HFFc6 (cell line): ENCODE results near the gene NTSR1. TPM values are rescaled to one million over a fixed set of nuclear protein-coding genes. Genes with fewer than 3 reads are reported as not detected.

ENCODE experiments used
- DNase-seq: peaks from one replicate; pipeline ENCODE4 v3.0.0-alpha.2; 2018
- H3K27ac Mint-ChIP-seq: 2 replicates; pipeline ENCODE4 v1.8.0; 2020; ENCODE audit warnings: mild to moderate bottlenecking, mixed read lengths
- H3K27me3 Mint-ChIP-seq: 2 replicates; pipeline ENCODE4 v1.8.0; 2021; ENCODE audit warnings: mild to moderate bottlenecking, moderate library complexity, mixed read lengths; ENCODE audit not compliant: insufficient read depth
- H3K36me3 Mint-ChIP-seq: 2 replicates; pipeline ENCODE4 v1.8.0; 2021; ENCODE audit warnings: low read depth, mixed read lengths
- H3K4me1 Mint-ChIP-seq: 2 replicates; pipeline ENCODE4 v1.8.0; 2020; ENCODE audit warnings: low read depth, mixed read lengths
- H3K4me3 Mint-ChIP-seq: 2 replicates; pipeline ENCODE4 v1.8.0; 2020; ENCODE audit warnings: mild to moderate bottlenecking, moderate library complexity, mixed read lengths
- H3K9me3 Mint-ChIP-seq: 2 replicates; pipeline ENCODE4 v1.8.0; 2020; ENCODE audit warnings: mild to moderate bottlenecking, mixed read lengths
- total RNA-seq, 6 experiments: library from RNA; stranded (reverse); fragmentation: NEBNext Ultra II Directional; extraction: Animal tissue kit (Norgen Biotek cat#: 25700); gene quantifications; 2 replicates in 1 of 6; 3 replicates in 5 of 6; pipeline ENCODE4 v1.2.3, GENCODE V29; 2021
- TF ChIP-seq, protein P1 (sequence below): fragments of 200-600 bp; sonication (generic); IDR thresholded peaks from 2 replicates; pipeline ENCODE4 v1.5.0; 2021; ENCODE audit warnings: antibody characterized with exemption, mild to moderate bottlenecking

NTSR1 gene
- total RNA-seq, 6 experiments from 2014 or later: 3.1 to 6.5 (median 5.6) TPM

DNA sequence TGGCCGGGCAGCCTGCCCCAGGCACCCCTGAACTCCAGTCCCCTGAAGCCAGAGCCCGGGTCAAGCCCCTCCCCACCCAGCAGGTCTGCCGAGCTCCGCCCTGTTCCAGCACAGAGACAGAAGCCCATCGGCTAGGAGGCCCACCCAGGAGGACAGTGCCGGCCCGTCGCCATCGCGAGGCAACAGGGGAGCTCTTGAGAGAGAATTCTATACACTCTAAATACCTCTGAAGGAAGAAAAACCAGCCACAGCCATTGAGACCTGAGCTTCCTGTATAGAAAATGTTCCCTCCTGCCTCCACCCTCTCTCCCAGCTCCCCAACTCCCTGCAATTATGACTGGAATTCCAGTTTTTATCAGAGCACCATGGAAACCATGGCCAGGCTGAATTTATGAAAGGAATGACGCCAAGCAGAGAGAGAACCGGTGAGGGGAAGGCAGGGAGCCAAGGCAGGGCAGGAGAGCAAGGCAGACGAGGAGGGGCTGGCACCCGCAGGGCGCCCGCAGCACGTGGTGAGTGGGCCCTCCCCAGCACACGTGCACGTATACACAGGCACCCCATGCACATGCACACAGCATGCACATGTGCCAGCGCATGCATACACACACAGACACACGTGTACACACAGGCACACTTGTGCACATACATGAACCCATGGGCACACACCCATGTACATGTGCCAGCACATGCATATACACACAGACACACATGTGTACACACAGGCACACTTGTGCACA, 60.1 kb downstream of the NTSR1 start:
- H3K27ac Mint-ChIP-seq: no peak overlapping the region
- peak; percentile 57 for DNase-seq
- no peaks in the 10 kb centered on the region for H3K36me3 Mint-ChIP-seq
- H3K27me3 Mint-ChIP-seq: peaks cover 23% of the 10 kb centered on the region
- no peaks in the 10 kb centered on the region for H3K9me3 Mint-ChIP-seq
- no peak overlapping the region for H3K4me3 Mint-ChIP-seq
- TF ChIP-seq, protein P1, sequence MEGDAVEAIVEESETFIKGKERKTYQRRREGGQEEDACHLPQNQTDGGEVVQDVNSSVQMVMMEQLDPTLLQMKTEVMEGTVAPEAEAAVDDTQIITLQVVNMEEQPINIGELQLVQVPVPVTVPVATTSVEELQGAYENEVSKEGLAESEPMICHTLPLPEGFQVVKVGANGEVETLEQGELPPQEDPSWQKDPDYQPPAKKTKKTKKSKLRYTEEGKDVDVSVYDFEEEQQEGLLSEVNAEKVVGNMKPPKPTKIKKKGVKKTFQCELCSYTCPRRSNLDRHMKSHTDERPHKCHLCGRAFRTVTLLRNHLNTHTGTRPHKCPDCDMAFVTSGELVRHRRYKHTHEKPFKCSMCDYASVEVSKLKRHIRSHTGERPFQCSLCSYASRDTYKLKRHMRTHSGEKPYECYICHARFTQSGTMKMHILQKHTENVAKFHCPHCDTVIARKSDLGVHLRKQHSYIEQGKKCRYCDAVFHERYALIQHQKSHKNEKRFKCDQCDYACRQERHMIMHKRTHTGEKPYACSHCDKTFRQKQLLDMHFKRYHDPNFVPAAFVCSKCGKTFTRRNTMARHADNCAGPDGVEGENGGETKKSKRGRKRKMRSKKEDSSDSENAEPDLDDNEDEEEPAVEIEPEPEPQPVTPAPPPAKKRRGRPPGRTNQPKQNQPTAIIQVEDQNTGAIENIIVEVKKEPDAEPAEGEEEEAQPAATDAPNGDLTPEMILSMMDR: no peak
- peaks cover 33% of the 10 kb centered on the region for H3K4me1 Mint-ChIP-seq

DNA sequence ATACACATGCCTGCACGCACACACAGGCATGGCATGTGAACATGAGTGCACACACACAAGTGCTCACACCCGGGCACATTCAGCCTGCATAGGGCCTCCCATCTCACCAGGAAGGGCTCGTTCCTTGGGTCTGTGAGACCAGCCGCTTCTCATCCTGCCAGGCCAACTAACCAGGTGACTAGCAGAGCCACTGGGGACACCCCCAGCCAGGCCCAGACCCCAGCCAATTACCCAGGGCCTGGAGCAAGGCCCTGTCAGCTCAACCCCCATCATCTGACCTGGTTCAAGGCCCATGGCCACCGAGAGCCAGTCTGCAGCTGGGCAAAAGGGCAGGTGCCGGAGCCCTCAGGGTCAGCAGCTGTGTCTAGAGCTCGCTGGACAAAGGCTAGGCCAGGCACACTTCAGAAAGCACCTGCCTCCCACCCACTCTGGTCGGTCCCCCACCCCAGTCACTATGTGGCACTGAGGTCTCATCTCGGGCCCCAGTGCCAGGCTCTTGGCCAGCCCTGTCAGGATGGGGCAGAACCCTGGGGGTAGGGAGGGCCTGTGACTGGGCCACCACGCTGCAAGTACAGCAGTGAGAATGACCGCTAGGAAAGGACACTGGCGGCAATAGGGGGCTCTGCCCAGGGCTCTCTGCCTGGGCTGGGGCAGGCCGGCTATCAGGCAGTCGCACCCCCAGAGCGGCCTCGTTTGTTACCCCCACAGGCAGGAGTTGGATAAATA, 60.9 kb downstream of the NTSR1 start:
- Mint-ChIP-seq H3K27ac (no peak overlapping the region), H3K4me3 (no peak overlapping the region), H3K9me3 (no peaks in the 10 kb centered on the region), H3K4me1 (peaks cover 33% of the 10 kb centered on the region), H3K36me3 (no peaks in the 10 kb centered on the region), H3K27me3 (peaks cover 23% of the 10 kb centered on the region)
- TF ChIP-seq, protein P1: no peak
- DNase-seq: no peak

DNA sequence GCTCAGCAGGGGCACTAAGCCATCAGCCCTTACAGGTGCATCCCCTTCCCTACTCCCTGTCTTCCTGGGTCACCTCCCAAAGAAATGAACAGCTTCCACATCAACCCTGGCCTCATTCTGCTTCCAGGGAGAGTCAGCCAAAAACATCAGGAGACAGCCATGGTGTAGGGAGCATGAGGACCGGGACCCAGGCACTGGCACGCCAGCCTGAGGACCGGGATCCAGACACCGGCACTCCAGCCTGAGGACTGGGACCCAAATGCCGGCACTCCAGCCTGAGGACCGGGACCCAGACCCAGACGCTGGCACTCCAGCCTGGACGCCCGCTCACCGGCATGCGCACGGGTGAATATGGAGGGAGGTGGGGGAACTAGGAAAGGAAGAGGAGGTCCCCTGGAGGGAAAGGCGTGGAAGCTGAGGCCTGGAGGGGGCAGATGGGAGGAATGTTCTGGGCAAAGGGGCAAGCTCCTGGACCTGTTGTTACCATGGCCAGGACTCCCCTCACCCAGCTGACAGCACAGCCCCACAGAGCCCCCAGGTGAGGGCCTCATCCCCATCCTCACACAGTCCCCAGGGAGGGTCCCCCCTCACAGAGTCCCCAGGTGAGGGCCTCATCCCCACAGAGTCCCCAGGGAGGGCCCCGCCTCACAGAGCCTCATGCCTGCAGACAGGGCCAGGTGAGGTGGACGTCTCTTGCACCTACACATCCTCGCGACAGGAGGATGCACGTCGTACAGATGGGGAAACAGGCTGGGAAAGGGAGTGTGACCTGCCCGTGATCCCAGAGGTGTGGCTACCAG, 61.7 kb downstream of the NTSR1 start:
- H3K27ac Mint-ChIP-seq: no peak overlapping the region

DNA sequence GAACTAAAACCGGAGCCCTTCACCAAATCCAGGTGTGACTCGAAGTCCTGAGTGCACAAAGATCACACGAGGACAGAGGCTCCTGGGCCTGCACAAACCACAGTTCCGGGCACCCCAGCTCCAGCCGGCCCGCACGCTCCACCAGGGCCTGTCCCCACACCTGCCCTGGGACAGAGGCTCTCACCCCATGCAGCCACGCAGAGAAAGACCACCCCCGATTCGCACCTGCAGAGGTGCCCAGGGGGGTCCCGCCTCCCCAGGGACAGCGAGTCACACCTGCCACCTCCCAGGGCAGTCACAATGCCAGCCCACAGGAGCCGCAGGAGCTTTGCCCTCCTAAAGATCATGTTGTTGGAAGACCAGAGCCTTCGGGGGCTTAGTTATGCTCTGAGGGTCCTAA, 62.3 kb downstream of the NTSR1 start:
- H3K9me3 Mint-ChIP-seq: no peaks in the 10 kb centered on the region
- DNase-seq: no peak
- H3K4me1 Mint-ChIP-seq: peaks cover 33% of the 10 kb centered on the region
- no peak overlapping the region for H3K27ac Mint-ChIP-seq
- H3K36me3 Mint-ChIP-seq: no peaks in the 10 kb centered on the region
- peaks cover 18% of the 10 kb centered on the region for H3K27me3 Mint-ChIP-seq
- TF ChIP-seq, protein P1: no peak
- no peak overlapping the region for H3K4me3 Mint-ChIP-seq

More for the DNA sequence above, 61.7 kb downstream of the NTSR1 start:
- no peak overlapping the region for H3K4me3 Mint-ChIP-seq
- H3K9me3 Mint-ChIP-seq: no peaks in the 10 kb centered on the region
- TF ChIP-seq, protein P1: no peak
- H3K36me3 Mint-ChIP-seq: no peaks in the 10 kb centered on the region
- H3K4me1 Mint-ChIP-seq: peaks cover 33% of the 10 kb centered on the region
- DNase-seq: no peak
- peaks cover 23% of the 10 kb centered on the region for H3K27me3 Mint-ChIP-seq

DNA sequence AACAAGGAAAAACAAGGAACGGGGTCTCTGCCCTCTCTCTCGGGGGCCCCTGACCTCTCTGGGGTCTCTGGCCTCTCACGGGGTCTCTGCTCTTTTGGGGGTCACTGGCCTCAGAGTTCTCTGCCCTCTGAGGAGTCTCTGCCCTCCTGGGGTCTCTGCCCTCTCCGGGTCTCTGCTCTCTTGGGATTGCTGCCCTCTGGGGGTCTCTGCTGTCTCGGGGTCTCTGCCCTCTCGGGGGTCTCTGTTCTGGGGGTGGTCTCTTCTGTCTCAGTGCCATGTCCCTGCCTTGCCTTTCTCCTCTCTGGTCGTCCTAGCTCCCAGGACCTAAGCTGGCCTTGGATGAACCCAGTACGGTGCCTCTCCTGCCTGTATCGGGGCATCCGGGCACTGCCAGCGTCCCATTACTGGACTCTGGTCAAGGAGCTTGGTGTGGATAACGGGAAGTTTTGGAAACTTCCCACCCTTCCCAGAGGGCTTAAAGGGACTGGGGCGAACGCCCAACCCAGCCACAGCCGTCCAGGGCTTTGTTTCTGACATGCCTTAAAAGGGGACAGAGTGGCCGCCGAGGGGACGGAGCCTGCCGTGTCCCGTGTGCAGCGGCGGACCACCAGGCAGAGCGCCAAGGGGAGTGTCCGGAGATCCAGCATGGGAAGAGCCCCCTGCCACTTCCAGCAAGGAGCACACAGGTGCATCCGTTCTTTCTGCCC, 62.9 kb downstream of the NTSR1 start:
- H3K4me3 Mint-ChIP-seq: no peak overlapping the region
- no peak overlapping the region for H3K27ac Mint-ChIP-seq
- TF ChIP-seq, protein P1: no peak
- no peaks in the 10 kb centered on the region for H3K36me3 Mint-ChIP-seq
- DNase-seq: no peak
- H3K27me3 Mint-ChIP-seq: peaks cover 17% of the 10 kb centered on the region
- peaks cover 30% of the 10 kb centered on the region for H3K4me1 Mint-ChIP-seq
- H3K9me3 Mint-ChIP-seq: no peaks in the 10 kb centered on the region
